Panc1 (cell line): Measurements from ENCODE around the gene CENPH. TPM values are rescaled to one million over a fixed set of nuclear protein-coding genes. Genes with fewer than 3 reads are reported as not detected.

ENCODE experiments used
- ATAC-seq: fragments of 200-7000 bp; cut with Tn5 transposase; 2 replicates; pipeline ENCODE4 v1.9.1; 2020; ENCODE audit warnings: mild to moderate bottlenecking, moderate library complexity
- BruUV-seq: library from RNA; stranded (reverse); fragments of 400-500 nt; replicated peaks from 2 replicates; lab custom pipeline; 2021; lab: Mats Ljungman, UMichigan
- CTCF ChIA-PET: fragments of 300-600 bp; sonication (Branson Sonifier 250); formaldehyde crosslinking; loops from one replicate; lab custom pipeline; 2022; ENCODE audit warnings: antibody characterized with exemption; lab: Charles Lee
- POLR2A ChIA-PET: fragments of 300-600 bp; sonication (Branson Sonifier 250); formaldehyde crosslinking; loops from one replicate; lab custom pipeline; 2022; ENCODE audit warnings: antibody characterized with exemption; lab: Charles Lee
- DNase-seq: peaks from one replicate; pipeline ENCODE4 v3.0.0-alpha.2; 2010; ENCODE audit warnings: low read depth, low spot score
- H3K27ac ChIP-seq: 2 replicates; pipeline ENCODE4 v1.5.1; 2011; ENCODE audit warnings: mild to moderate bottlenecking, low read length, inconsistent platforms
- H3K27me3 ChIP-seq: fragments of 200-500 bp; sonication (Bioruptor generic); 2 replicates; pipeline ENCODE4 v1.6.0; 2014; ENCODE audit warnings: low read length, inconsistent platforms; ENCODE audit not compliant: control insufficient read depth, insufficient read depth
- H3K36me3 ChIP-seq: fragments of 200-500 bp; sonication (Bioruptor generic); 2 replicates; pipeline ENCODE4 v1.5.1; 2014; ENCODE audit warnings: inconsistent platforms, mild to moderate bottlenecking, low read length, moderate library complexity; ENCODE audit not compliant: control insufficient read depth, insufficient read depth
- H3K4me1 ChIP-seq: 2 replicates; pipeline ENCODE4 v1.5.1; 2011; ENCODE audit warnings: inconsistent platforms, mild to moderate bottlenecking, low read length, moderate library complexity; ENCODE audit not compliant: control insufficient read depth, insufficient read depth
- H3K4me3 ChIP-seq, 2 experiments: 2 replicates each; pipeline ENCODE4 v1.5.1; 2011 to 2012; ENCODE audit warnings: low read depth in 2 of 2, low read length in 2 of 2, mild to moderate bottlenecking in 2 of 2, inconsistent platforms in 1 of 2, moderate library complexity in 1 of 2
- H3K9me3 ChIP-seq: fragments of 200-500 bp; sonication (Bioruptor generic); 2 replicates; pipeline ENCODE4 v1.5.1; 2014; ENCODE audit warnings: low read depth, mild to moderate bottlenecking, inconsistent platforms, low read length, moderate library complexity; ENCODE audit not compliant: control insufficient read depth, insufficient read depth
- CTCF ChIP-seq: fragments of 450-650 bp; IDR thresholded peaks from 2 replicates; pipeline ENCODE4 v1.5.1; 2017; ENCODE audit warnings: mild to moderate bottlenecking
- POLR2AphosphoS5 ChIP-seq: IDR thresholded peaks from 2 replicates; pipeline ENCODE4 v1.6.1; 2012; ENCODE audit warnings: mild to moderate bottlenecking, low read depth, low read length, moderate library complexity
- REST ChIP-seq, 2 experiments: IDR thresholded peaks; 2 replicates each; pipeline ENCODE4 v1.6.1; 2011 to 2012; ENCODE audit warnings: low read depth in 2 of 2, control low read depth in 1 of 2, low read length in 1 of 2, mild to moderate bottlenecking in 1 of 2, moderate library complexity in 1 of 2; ENCODE audit not compliant: insufficient read depth in 1 of 2
- SIN3A ChIP-seq: IDR thresholded peaks from 2 replicates; pipeline ENCODE4 v1.6.1; 2012; ENCODE audit warnings: low read depth, mild to moderate bottlenecking, low read length, moderate library complexity, borderline replicate concordance; ENCODE audit not compliant: insufficient read depth
- TCF7L2 ChIP-seq: IDR thresholded peaks from 2 replicates; pipeline ENCODE4 v1.6.1; 2011; ENCODE audit warnings: mild to moderate bottlenecking, low read depth, low read length, inconsistent platforms
- in situ Hi-C: cut with HindIII; loops from 2 replicates; pipeline ENCODE4 v1.10.0; 2016; ENCODE audit warnings: low sequenced_read_pairs, low pct_unique_long_range_greater_than_20kb
- intact Hi-C: fragments of 100-400 bp; cut with micrococcal nuclease; formaldehyde crosslinking; loops from one replicate; pipeline ENCODE4 v1.10.0; 2022; ENCODE audit not compliant: unreplicated experiment
- total RNA-seq: library from RNA; stranded (reverse); gene quantifications from one replicate; pipeline ENCODE4 v1.2.1, GENCODE V29; 2021; ENCODE audit not compliant: unreplicated experiment

The CENPH gene
- total RNA-seq, 1 experiment from 2014 or later: 35.6 TPM

- Histone ChIP-seq H3K9me3 (no peaks in the 10 kb centered on the region), H3K36me3 (no peaks in the 10 kb centered on the region), H3K27me3 (no peaks in the 10 kb centered on the region), H3K27ac (peak overlapping the region; percentile 67), H3K4me3 (peak overlapping the region; percentile 90 to 95), H3K4me1 (peaks cover 8% of the 10 kb centered on the region; the same call in 1 of the 2 replicates)
- no TSS peak for BruUV-seq
- POLR2A ChIA-PET: interaction anchor here (0.6 to 0.7 kb wide), 3 partner anchors 15 to 42 kb away, joined by 5 to 8 read pairs (median 7); no protein-coding TSS in a partner anchor
- no peak for TF ChIP-seq CTCF
- no peak for TF ChIP-seq SIN3A
- TF ChIP-seq REST (IDR thresholded peaks at IDR 0.05; ENCODE audit: insufficient read depth in 1 of 2, low read depth in 2 of 2, low read length in 1 of 2): no peak
- TF ChIP-seq POLR2AphosphoS5: no peak
- TF ChIP-seq TCF7L2: no peak
- CTCF ChIA-PET: no interaction called here
- in situ Hi-C loops (no loop called here), intact Hi-C loops (no loop called here)
- ATAC-seq: no peak
- DNase-seq: no peak
These were observed 27.7 kb downstream of the CENPH start for GRCh38 chr5:69217151-69217511.

GRCh38 chr5:69217548-69218526 lies 28.5 kb downstream of the CENPH start:
- DNase-seq: peak; percentile 69
- CTCF ChIA-PET: interaction anchor here (0.6 kb wide), 1 partner anchor 125 kb away, joined by 4 read pairs; no protein-coding TSS in a partner anchor
- Histone ChIP-seq H3K36me3 (no peaks in the 10 kb centered on the region), H3K4me1 (peaks cover 8% of the 10 kb centered on the region; the same call in 1 of the 2 replicates), H3K4me3 (peak overlapping the region; percentile 90 to 95), H3K9me3 (no peaks in the 10 kb centered on the region), H3K27ac (peak overlapping the region; percentile 92), H3K27me3 (no peaks in the 10 kb centered on the region)
- intact Hi-C loops (no loop called here), in situ Hi-C loops (no loop called here)
- TF ChIP-seq POLR2AphosphoS5 (peak; percentile 83), SIN3A (peak; percentile 72; the same call in 1 of the 2 replicates), CTCF (no peak)
- TSS peak; percentile 72 for BruUV-seq
- ATAC-seq: peak; percentile 98
- POLR2A ChIA-PET: interaction anchor here (0.6 kb wide), 1 partner anchor 19 kb away, joined by 8 read pairs; no protein-coding TSS in a partner anchor
